ENCODE measurements around the gene SHC1.

The SHC1 gene, protein sequence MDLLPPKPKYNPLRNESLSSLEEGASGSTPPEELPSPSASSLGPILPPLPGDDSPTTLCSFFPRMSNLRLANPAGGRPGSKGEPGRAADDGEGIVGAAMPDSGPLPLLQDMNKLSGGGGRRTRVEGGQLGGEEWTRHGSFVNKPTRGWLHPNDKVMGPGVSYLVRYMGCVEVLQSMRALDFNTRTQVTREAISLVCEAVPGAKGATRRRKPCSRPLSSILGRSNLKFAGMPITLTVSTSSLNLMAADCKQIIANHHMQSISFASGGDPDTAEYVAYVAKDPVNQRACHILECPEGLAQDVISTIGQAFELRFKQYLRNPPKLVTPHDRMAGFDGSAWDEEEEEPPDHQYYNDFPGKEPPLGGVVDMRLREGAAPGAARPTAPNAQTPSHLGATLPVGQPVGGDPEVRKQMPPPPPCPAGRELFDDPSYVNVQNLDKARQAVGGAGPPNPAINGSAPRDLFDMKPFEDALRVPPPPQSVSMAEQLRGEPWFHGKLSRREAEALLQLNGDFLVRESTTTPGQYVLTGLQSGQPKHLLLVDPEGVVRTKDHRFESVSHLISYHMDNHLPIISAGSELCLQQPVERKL

GRCh38 chr1:154970631-154971340 lies at the start of gene SHC1:
Gene SHC1, minus strand, starts transcription at chr1:154970747. Its CDS starts 221 bp downstream, at chr1:154970526.
- peak; percentile 86 for DNase-seq (ENCODE audit: low spot score)

DNA sequence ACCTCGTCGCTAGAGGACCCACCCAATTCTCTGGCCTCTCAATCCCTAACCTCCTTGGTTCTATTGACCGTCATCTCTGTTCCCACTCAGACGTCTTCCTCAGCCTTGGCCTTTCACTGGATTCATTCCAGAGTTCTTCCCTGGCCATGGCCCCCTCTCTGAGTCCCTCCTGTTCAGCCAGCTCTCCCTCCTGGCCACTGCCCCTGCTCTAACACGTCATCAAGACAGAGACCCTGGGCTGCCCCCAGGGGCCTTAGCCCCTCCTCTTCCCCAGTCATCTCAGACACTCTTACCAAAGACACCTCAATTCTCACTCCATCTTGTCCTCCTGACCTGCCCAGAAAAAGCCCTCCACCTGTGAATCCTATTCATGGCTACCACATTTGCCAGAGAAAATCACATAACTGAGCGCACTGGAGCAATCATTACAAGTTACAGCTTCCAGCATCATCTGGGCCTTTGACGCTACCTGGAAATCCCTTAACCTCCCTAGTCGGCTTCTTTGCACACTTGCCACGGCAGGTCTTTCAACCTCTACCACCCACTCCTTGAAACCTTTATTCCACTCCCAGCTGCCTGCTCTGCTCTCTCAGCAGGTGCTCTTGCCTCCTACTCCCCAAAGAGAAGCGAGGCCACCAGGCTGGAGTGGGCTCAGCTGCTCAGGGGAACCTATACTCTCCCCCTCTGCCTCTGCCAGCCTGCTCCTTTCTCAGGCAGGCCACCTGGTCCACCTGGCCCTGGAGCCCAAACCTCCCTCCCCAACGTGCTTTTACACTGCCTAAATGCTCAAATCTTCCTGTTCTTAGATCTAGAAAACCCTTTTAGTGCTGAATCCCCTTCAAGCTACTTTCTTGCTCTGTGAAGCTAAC lies 49.1 kb upstream of the SHC1 start:
- DNase-seq (ENCODE audit: low spot score), result no peak

DNA sequence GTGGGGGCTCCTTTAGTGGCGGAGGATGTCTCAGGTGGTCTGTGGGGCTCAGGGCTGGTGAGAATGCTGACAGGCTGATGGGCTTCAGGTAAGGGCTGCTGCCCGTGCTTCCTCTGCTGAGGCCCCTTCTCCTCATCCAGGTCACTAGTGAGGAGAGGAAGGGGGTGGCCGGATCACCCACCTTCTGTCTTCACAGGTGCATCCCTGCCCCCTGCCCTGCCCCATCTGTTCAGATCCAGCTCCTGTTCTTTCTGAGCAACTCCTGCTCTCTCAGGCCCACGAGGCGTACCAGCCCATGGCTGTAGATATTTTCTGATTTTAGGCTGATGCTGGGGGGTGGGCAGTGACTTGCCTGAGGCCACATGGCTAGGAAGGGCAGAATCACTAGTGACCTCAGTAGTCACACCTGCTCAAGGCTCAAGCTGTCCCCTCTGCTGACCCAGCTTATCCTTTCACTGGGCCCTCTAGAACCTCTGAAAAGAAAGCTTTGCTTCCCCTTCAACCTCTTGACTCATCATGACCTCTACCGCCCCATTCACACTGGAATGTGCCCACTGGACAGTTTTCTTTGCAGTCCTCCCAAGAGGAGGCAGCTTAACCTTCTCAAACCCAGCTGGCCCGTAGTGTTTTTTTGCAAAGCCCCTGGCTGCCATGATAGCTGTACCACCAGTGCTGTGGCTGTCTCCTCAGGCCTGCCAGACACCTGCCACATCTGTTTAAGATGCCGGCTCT lies 48.2 kb upstream of the SHC1 start:
- no peak for DNase-seq (ENCODE audit: low spot score)

DNA sequence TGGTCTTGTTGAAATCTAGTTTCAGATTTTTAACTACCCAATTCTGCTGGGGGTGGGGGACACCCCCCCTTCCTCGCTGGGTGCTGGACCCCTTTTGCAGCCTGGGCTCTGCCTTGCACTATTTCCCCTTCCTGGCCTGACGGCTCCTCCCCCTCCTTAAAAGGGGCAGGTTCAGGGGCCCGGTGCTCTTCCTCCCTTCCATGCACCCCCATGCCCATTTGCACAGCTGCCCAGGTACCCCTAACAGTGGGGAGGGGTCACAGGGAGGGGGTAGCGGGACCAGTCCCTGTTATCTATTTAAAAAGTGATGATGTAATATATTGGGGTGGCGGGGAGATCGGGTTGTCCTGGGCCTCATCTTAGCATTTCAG lies 47.4 kb upstream of the SHC1 start:
- no peak for DNase-seq (ENCODE audit: low spot score)

- peak; percentile 83 for DNase-seq (ENCODE audit: low spot score)
Measured at GRCh38 chr1:155017041-155017945, 46.7 kb upstream of the SHC1 start.

DNA sequence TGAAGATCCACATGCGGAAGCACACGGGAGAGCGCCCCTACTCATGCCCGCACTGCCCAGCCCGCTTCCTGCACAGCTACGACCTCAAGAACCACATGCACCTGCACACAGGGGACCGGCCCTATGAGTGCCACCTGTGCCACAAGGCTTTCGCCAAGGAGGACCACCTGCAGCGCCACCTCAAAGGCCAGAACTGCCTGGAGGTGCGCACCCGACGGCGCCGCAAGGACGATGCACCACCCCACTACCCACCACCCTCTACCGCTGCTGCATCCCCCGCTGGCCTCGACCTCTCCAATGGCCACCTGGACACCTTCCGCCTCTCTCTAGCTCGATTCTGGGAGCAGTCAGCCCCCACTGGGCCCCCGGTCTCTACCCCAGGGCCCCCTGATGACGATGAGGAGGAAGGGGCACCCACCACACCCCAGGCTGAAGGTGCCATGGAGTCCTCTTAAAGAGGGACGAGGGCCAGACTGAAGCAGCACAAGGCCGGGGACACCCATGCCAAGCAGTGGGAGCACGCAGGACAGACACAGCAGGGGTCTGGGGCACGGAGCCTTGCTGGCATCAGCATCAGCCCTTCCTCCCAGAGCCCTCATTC lies 45.8 kb upstream of the SHC1 start:
- no peak for DNase-seq (ENCODE audit: low spot score)

DNA sequence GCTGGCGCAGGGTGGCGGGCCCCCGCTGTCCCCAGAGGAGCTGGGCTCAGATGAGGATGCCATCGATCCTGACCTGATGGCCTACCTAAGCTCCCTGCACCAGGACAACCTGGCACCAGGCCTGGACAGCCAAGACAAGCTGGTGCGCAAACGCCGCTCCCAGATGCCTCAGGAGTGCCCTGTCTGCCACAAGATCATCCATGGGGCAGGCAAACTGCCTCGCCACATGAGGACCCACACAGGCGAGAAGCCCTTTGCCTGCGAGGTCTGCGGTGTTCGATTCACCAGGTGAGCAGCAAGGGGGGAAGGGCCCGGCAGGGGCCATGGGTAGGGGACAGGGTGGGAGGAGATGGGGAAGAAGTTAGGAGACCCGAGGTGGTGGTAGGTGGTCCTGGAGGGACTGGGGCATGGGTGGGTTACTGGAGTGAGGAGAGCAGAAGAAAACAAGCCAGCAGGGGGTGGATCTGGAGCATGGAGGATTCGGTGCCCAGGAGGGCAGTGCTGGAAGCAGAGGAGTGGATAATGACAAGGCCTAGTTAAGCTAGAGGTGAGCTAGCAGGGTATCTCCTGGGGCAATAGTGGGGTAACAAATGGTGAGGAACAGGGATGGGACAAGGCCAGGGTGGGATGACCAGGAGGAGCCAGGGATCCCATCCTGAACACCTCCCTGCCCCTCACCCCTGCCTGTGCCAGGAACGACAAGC lies 45.1 kb upstream of the SHC1 start:
- no peak for DNase-seq (ENCODE audit: low spot score)

- DNase-seq (ENCODE audit: low spot score), result no peak
Measured at GRCh38 chr1:155014709-155015508, 44.4 kb upstream of the SHC1 start.

GRCh38 chr1:155013632-155014031 lies 43.1 kb upstream of the SHC1 start:
- no peak for DNase-seq (ENCODE audit: low spot score)

- no peak for DNase-seq (ENCODE audit: low spot score)
Measured at GRCh38 chr1:155012776-155013602, 42.4 kb upstream of the SHC1 start.

- peak; percentile 81 for DNase-seq (ENCODE audit: low spot score)
Measured at GRCh38 chr1:155012026-155012546, 41.5 kb upstream of the SHC1 start.

DNA sequence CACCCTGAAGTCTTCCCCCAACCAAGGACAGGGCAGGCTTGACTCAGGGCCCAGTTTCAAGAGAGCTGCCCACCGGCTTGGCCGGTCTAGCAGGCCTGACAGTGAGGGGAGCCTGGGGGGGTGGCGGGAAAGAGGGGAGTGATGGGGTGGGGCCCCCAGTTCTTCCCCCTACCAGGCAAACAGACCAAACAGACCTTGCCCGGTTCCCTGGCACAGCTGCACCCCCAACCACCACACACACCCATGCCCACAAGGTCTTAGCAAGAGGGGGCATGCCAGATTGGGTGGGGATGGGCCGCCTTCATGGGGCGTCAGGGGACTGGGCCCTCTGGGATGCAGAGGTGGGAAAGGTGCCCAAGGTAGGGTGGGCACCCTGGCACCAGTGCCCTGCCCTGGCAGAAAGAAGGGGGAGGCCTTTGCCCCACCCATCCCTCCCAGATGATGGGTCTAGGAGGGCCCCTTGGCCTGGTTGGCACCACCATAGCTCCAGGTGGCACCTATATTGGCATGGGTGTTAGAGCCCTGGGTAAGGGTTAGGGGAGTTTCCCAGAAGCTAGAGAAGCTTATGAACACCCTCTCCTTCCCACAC lies 41.0 kb upstream of the SHC1 start:
- no peak for DNase-seq (ENCODE audit: low spot score)

- DNase-seq (ENCODE audit: low spot score), result no peak
Measured at GRCh38 chr1:155011004-155011416, 40.5 kb upstream of the SHC1 start.

- DNase-seq (ENCODE audit: low spot score), result no peak
Measured at GRCh38 chr1:155010211-155010918, 39.8 kb upstream of the SHC1 start.

DNA sequence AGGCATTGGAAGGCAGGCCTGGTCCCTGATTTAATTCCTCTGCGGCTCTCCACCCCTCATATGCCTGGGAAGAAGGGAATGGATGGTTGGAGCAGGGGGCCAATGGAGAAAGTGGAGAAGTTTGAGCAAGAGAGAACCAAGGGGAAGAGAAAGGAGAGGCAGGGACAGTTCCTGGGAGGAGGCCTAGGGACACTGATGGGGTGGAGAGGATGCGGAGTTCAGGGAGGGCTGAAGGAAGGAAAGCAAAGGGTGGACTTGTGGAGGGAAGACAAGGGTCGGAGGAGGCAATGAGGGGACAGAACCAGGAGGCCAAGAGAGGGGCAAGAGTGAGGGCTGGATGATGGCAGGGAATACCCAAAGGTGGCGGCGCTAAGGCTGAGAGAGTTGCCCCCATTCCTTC lies 39.2 kb upstream of the SHC1 start:
- DNase-seq (ENCODE audit: low spot score), result no peak

DNA sequence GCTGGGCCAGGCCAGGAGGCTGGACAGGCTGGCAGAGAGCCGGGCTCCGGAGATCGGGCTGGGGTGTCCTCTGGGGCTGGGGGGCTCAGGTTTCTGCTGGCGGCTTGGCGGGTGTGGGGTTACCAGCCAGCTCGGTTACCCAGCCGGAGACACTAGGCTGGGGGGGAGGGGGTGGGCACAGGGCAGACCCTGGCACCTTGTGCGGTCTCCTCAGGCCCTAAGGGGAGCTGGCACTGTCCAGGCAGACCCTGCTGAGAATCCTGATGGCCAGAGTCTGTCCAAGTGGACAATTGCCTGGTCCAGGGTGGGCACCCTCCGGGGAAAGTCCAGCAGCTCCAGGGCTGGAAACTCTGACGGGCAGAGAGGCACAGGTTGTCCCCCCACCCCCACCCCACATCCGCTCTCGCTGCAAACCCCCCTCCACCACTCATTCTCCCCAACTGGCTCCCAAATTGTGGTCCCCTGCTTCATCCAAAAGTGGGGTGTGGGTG lies 38.7 kb upstream of the SHC1 start:
- DNase-seq (ENCODE audit: low spot score), result no peak

All from hematopoietic multipotent progenitor cell treated with erythropoietin and hydrocortisone succinate and interleukin-3 and kit ligand, for 15 days (in vitro differentiated cells).